Endothelial cell of umbilical vein (primary cell): ENCODE data around the gene MAP4K5. TPM values are rescaled to one million over a fixed set of nuclear protein-coding genes. Genes with fewer than 3 reads are reported as not detected.

Experiments
- BruUV-seq: library from RNA; stranded (reverse); fragments of 400-500 nt; replicated peaks from 2 replicates; lab custom pipeline; 2021; lab: Mats Ljungman, UMichigan
- CTCF ChIA-PET: fragments of 300-600, 350-600 bp; sonication (Branson Sonifier 250); formaldehyde crosslinking; loops from one replicate; lab custom pipeline; 2021; ENCODE audit warnings: antibody characterized with exemption, inconsistent platforms; lab: Charles Lee
- POLR2A ChIA-PET: fragments of 300-600, 350-600 bp; sonication (Branson Sonifier 250); formaldehyde crosslinking; loops from one replicate; lab custom pipeline; 2021; ENCODE audit warnings: antibody characterized with exemption, inconsistent platforms; lab: Charles Lee
- DNase-seq: peaks from one replicate; pipeline ENCODE4 v3.0.0-alpha.2; 2011; ENCODE audit warnings: low read depth, low spot score
- FAIRE-seq: peaks from 2 replicates; lab custom pipeline; 2011; peaks lifted over from hg19 to GRCh38; lab: Jason Lieb, UNC
- H2AFZ ChIP-seq: 2 replicates; pipeline ENCODE4 v1.6.0; 2012; ENCODE audit warnings: low read depth, low read length, control low read depth, inconsistent platforms
- H3K27ac ChIP-seq: 2 replicates; pipeline ENCODE4 v1.5.1; 2011; ENCODE audit warnings: low read depth, mild to moderate bottlenecking, control low read depth, low read length, moderate library complexity; ENCODE audit not compliant: insufficient read depth
- H3K27me3 ChIP-seq, 2 experiments: 2 replicates each; pipeline versions ENCODE4 v1.6.0 to v1.6.1; 2011; ENCODE audit warnings: low read length in 2 of 2, mixed read lengths in 1 of 2; ENCODE audit not compliant: control insufficient read depth in 2 of 2, insufficient read depth in 2 of 2
- H3K36me3 ChIP-seq, 2 experiments: 2 replicates in 1 of 2; 3 replicates in 1 of 2; pipeline ENCODE4 v1.5.1; 2011; ENCODE audit warnings: low read length in 2 of 2, mild to moderate bottlenecking in 1 of 2, moderate library complexity in 1 of 2; ENCODE audit not compliant: control insufficient read depth in 2 of 2, insufficient read depth in 2 of 2; ENCODE audit errors: extremely low read depth in 1 of 2
- H3K4me1 ChIP-seq: 3 replicates; pipeline ENCODE4 v1.5.1; 2011; ENCODE audit warnings: mild to moderate bottlenecking, low read length; ENCODE audit not compliant: control insufficient read depth, insufficient read depth; ENCODE audit errors: extremely low read depth
- H3K4me2 ChIP-seq: 2 replicates; pipeline ENCODE4 v1.6.1; 2011; ENCODE audit warnings: low read length, control low read depth, mixed read lengths; ENCODE audit not compliant: insufficient read depth
- H3K4me3 ChIP-seq, 3 experiments: fragments of 200-600 bp in 1 of 3; sonication (generic), shearing (Covaris generic) in 1 of 3; replicated peaks in 1 of 3; 2 replicates each; pipeline ENCODE4 v1.5.1; 2011 to 2016; ENCODE audit warnings: control low read depth in 3 of 3, low read length in 3 of 3, mild to moderate bottlenecking in 2 of 3, inconsistent platforms in 1 of 3, low read depth in 1 of 3, moderate library complexity in 1 of 3; ENCODE audit not compliant: insufficient read depth in 1 of 3
- H3K79me2 ChIP-seq: 2 replicates; pipeline ENCODE4 v1.6.0; 2012; ENCODE audit warnings: low read length, inconsistent platforms; ENCODE audit not compliant: control insufficient read depth, insufficient read depth
- H3K9ac ChIP-seq: replicated peaks from 2 replicates; pipeline ENCODE3; 2011; ENCODE audit warnings: low read length, control low read depth; ENCODE audit not compliant: insufficient read depth; ENCODE audit errors: extremely low read depth
- H3K9me1 ChIP-seq: replicated peaks from 3 replicates; pipeline ENCODE4 v1.6.0; 2011; ENCODE audit warnings: mild to moderate bottlenecking, low read length; ENCODE audit not compliant: control insufficient read depth, insufficient read depth; ENCODE audit errors: extremely low read depth
- H3K9me3 ChIP-seq: replicated peaks from 2 replicates; pipeline ENCODE4 v1.5.1; 2012; ENCODE audit warnings: low read length, inconsistent platforms; ENCODE audit not compliant: control insufficient read depth, insufficient read depth
- H4K20me1 ChIP-seq: replicated peaks from 2 replicates; pipeline ENCODE3; 2011; ENCODE audit warnings: mild to moderate bottlenecking, low read length; ENCODE audit not compliant: control insufficient read depth, insufficient read depth; ENCODE audit errors: extremely low read depth
- CTCF ChIP-seq, 2 donors: IDR thresholded peaks; 1 replicate in 1 of 2; 2 replicates in 1 of 2; pipeline ENCODE4 v1.5.1; 2011; ENCODE audit warnings: low read length in 2 of 2, mild to moderate bottlenecking in 2 of 2, moderate library complexity in 2 of 2, control low read depth in 1 of 2, inconsistent platforms in 1 of 2, low read depth in 1 of 2; ENCODE audit not compliant: insufficient read depth in 1 of 2; ENCODE audit errors: extremely low read depth in 1 of 2
- EZH2 ChIP-seq: IDR thresholded peaks from 2 replicates; pipeline ENCODE4 v1.6.1; 2012; ENCODE audit warnings: borderline replicate concordance, low read depth, mild to moderate bottlenecking, moderate library complexity, low read length, inconsistent platforms; ENCODE audit not compliant: severe bottlenecking
- FOS ChIP-seq: IDR thresholded peaks from 2 replicates; pipeline ENCODE4 v1.6.1; 2011; ENCODE audit warnings: mild to moderate bottlenecking, low read length, moderate library complexity, borderline replicate concordance; ENCODE audit not compliant: insufficient read depth
- GATA2 ChIP-seq: IDR thresholded peaks from 2 replicates; pipeline ENCODE4 v1.7.0; 2011; ENCODE audit warnings: low read depth, mild to moderate bottlenecking, moderate library complexity, mixed read lengths, low read length; ENCODE audit not compliant: insufficient read length, insufficient read depth
- JUN ChIP-seq: IDR thresholded peaks from 2 replicates; pipeline ENCODE4 v1.6.1; 2011; ENCODE audit warnings: borderline replicate concordance, low read depth; ENCODE audit not compliant: insufficient read length, insufficient read depth
- POLR2AphosphoS5 ChIP-seq: IDR thresholded peaks from 2 replicates; pipeline ENCODE4 v1.6.1; 2012; ENCODE audit warnings: low read depth, mild to moderate bottlenecking, control low read depth, low read length, moderate library complexity; ENCODE audit not compliant: insufficient read depth
- dilution Hi-C: fragments of 300-500 bp; cut with MboI; formaldehyde crosslinking; loops from one replicate; pipeline ENCODE4 v1.15.0; 2019; ENCODE audit warnings: low sequenced_read_pairs; ENCODE audit not compliant: extremely low pct_ligation_motif_present
- intact Hi-C: fragments of 100-400 bp; cut with micrococcal nuclease; formaldehyde crosslinking; loops from one replicate; pipeline ENCODE4 v1.10.0; 2022
- polyA plus RNA-seq, 4 experiments: library from polyadenylated mRNA; depleted of rRNA in 3 of 4; stranded (reverse) in 3 of 4; unstranded in 1 of 4; fragments of >200 nt; gene quantifications; 2 replicates each; pipeline versions ENCODE4 v1.2.1 to v1.2.3, GENCODE V29; 2011 to 2012; ENCODE audit warnings: missing spikeins in 1 of 4
- total RNA-seq: library from RNA; stranded (reverse); gene quantifications from 2 replicates; pipeline ENCODE4 v1.2.3, GENCODE V29; 2021

The MAP4K5 gene
- total and polyA plus RNA-seq, 2 donors (not counting 3 experiments of a cell fraction or from before 2014, with no cell fraction given): 17.4 to 73.7 TPM

- dilution Hi-C loops: no loop called here
- H3K4me3 ChIP-seq: no peak overlapping the region
- intact Hi-C loops: no loop called here
- no peaks in the 10 kb centered on the region for H3K36me3 ChIP-seq
- H3K79me2 ChIP-seq: peaks cover 75% of the 10 kb centered on the region
- CTCF ChIA-PET: interaction anchor here (1.9 kb wide), 1 partner anchor 169 kb away, joined by 5 read pairs; no protein-coding TSS in a partner anchor
- no TSS peak for BruUV-seq
- H2AFZ ChIP-seq: no peak overlapping the region
- no peak for TF ChIP-seq JUN
- no peak for TF ChIP-seq FOS
- TF ChIP-seq CTCF (IDR thresholded peaks at IDR 0.05; ENCODE audit: extremely low read depth in 1 of 2, insufficient read depth in 1 of 2, low read depth in 1 of 2, low read length in 2 of 2): no peak
- TF ChIP-seq GATA2: no peak
- TF ChIP-seq EZH2: no peak
- TF ChIP-seq POLR2AphosphoS5: no peak
- FAIRE-seq (no peak), DNase-seq (no peak)
- no peak overlapping the region for H3K9ac ChIP-seq
- no peaks in the 10 kb centered on the region for H3K27me3 ChIP-seq
- H3K4me2 ChIP-seq: no peak overlapping the region
- no peaks in the 10 kb centered on the region for H3K4me1 ChIP-seq
- H3K27ac ChIP-seq: no peak overlapping the region
- no peaks in the 10 kb centered on the region for H3K9me3 ChIP-seq
- POLR2A ChIA-PET: no interaction called here
- no peaks in the 10 kb centered on the region for H3K9me1 ChIP-seq
- H4K20me1 ChIP-seq: no peaks in the 10 kb centered on the region
Measured at GRCh38 chr14:50489851-50490250, 42.5 kb downstream of the MAP4K5 start.
